Rectal smooth muscle tissue (tissue), 1 donor: Measurements from ENCODE around the gene SLC25A11.

Experiments used
- H3K27ac ChIP-seq: one replicate; pipeline ENCODE4 v1.7.0; 2013; ENCODE audit warnings: low read depth, low read length, inconsistent platforms
- H3K27me3 ChIP-seq: one replicate; pipeline ENCODE4 v1.7.0; 2013; ENCODE audit warnings: low read length; ENCODE audit not compliant: control insufficient read depth, insufficient read depth
- H3K36me3 ChIP-seq: one replicate; pipeline ENCODE4 v1.7.0; 2013; ENCODE audit warnings: low read length; ENCODE audit not compliant: control insufficient read depth, insufficient read depth
- H3K4me1 ChIP-seq: one replicate; pipeline ENCODE4 v1.7.0; 2013; ENCODE audit warnings: low read length; ENCODE audit not compliant: control insufficient read depth, insufficient read depth
- H3K4me3 ChIP-seq: one replicate; pipeline ENCODE4 v1.7.0; 2013; ENCODE audit warnings: low read length
- H3K9ac ChIP-seq: one replicate; pipeline ENCODE4 v1.7.0; 2013; ENCODE audit warnings: low read length

The SLC25A11 gene

GRCh38 chr17:4947010-4947410 is 7.2 kb upstream of the SLC25A11 start:
- Histone ChIP-seq H3K4me1 (peaks cover 23% of the 10 kb centered on the region), H3K27me3 (no peaks in the 10 kb centered on the region), H3K4me3 (peak overlapping the region; percentile 98), H3K36me3 (peaks cover 35% of the 10 kb centered on the region), H3K9ac (peak overlapping the region; percentile 34), H3K27ac (peak overlapping the region; percentile 99)

- Histone ChIP-seq H3K36me3 (peaks cover 35% of the 10 kb centered on the region), H3K4me1 (peaks cover 21% of the 10 kb centered on the region), H3K9ac (no peak overlapping the region)
Observed at GRCh38 chr17:4946312-4946976, 6.6 kb upstream of the SLC25A11 start.

GRCh38 chr17:4945944-4946280 is 6.1 kb upstream of the SLC25A11 start:
- Histone ChIP-seq H3K27me3 (no peaks in the 10 kb centered on the region), H3K27ac (peak overlapping the region; percentile 99), H3K4me3 (peak overlapping the region; percentile 98), H3K4me1 (peaks cover 25% of the 10 kb centered on the region), H3K36me3 (peaks cover 35% of the 10 kb centered on the region), H3K9ac (no peak overlapping the region)

More at GRCh38 chr17:4946312-4946976, 6.6 kb upstream of the SLC25A11 start:
- H3K27ac ChIP-seq = peak overlapping the region; percentile 99
- H3K27me3 ChIP-seq = no peaks in the 10 kb centered on the region
- H3K4me3 ChIP-seq = peak overlapping the region; percentile 98

- peak overlapping the region; percentile 39 for H3K9ac ChIP-seq
- peak overlapping the region; percentile 99 for H3K27ac ChIP-seq
- peaks cover 26% of the 10 kb centered on the region for H3K4me1 ChIP-seq
- H3K36me3 ChIP-seq = peaks cover 35% of the 10 kb centered on the region
- H3K27me3 ChIP-seq = no peaks in the 10 kb centered on the region
- H3K4me3 ChIP-seq = peak overlapping the region; percentile 54
Observed at GRCh38 chr17:4945176-4945943, 5.5 kb upstream of the SLC25A11 start.

- no peaks in the 10 kb centered on the region for H3K27me3 ChIP-seq
- peaks cover 26% of the 10 kb centered on the region for H3K4me1 ChIP-seq
- H3K36me3 ChIP-seq = peaks cover 35% of the 10 kb centered on the region
- no peak overlapping the region for H3K4me3 ChIP-seq
- peak overlapping the region; percentile 99 for H3K27ac ChIP-seq
- H3K9ac ChIP-seq = peak overlapping the region; percentile 4
Observed at GRCh38 chr17:4944554-4945175, 4.8 kb upstream of the SLC25A11 start.

- Histone ChIP-seq H3K27ac (peak overlapping the region; percentile 34), H3K4me3 (no peak overlapping the region), H3K9ac (no peak overlapping the region), H3K36me3 (peaks cover 35% of the 10 kb centered on the region), H3K27me3 (no peaks in the 10 kb centered on the region), H3K4me1 (peaks cover 27% of the 10 kb centered on the region)
Observed at GRCh38 chr17:4944163-4944553, 4.3 kb upstream of the SLC25A11 start.

- peaks cover 39% of the 10 kb centered on the region for H3K36me3 ChIP-seq
- no peak overlapping the region for H3K9ac ChIP-seq
- no peak overlapping the region for H3K4me3 ChIP-seq
- H3K27ac ChIP-seq = no peak overlapping the region
- peaks cover 36% of the 10 kb centered on the region for H3K4me1 ChIP-seq
- H3K27me3 ChIP-seq = no peaks in the 10 kb centered on the region
Observed at GRCh38 chr17:4942760-4943508, 3.1 kb upstream of the SLC25A11 start.

GRCh38 chr17:4941319-4941610 is 1.4 kb upstream of the SLC25A11 start:
- Histone ChIP-seq H3K4me1 (peaks cover 32% of the 10 kb centered on the region), H3K36me3 (peaks cover 48% of the 10 kb centered on the region), H3K4me3 (peak overlapping the region; percentile 79), H3K27me3 (no peaks in the 10 kb centered on the region), H3K27ac (peak overlapping the region; percentile 94), H3K9ac (no peak overlapping the region)

- Histone ChIP-seq H3K36me3 (peaks cover 46% of the 10 kb centered on the region), H3K4me1 (peaks cover 27% of the 10 kb centered on the region), H3K27me3 (no peaks in the 10 kb centered on the region), H3K9ac (peak overlapping the region; percentile 87), H3K4me3 (peak overlapping the region; percentile 79), H3K27ac (peak overlapping the region; percentile 94)
Observed at GRCh38 chr17:4940555-4941318, 891 bp upstream of the SLC25A11 start.

GRCh38 chr17:4939546-4939795 is 375 bp downstream of the SLC25A11 start:
- peak overlapping the region; percentile 25 for H3K9ac ChIP-seq
- peak overlapping the region; percentile 79 for H3K4me3 ChIP-seq
- no peaks in the 10 kb centered on the region for H3K27me3 ChIP-seq
- peaks cover 18% of the 10 kb centered on the region for H3K4me1 ChIP-seq
- peak overlapping the region; percentile 94 for H3K27ac ChIP-seq
- peaks cover 34% of the 10 kb centered on the region for H3K36me3 ChIP-seq

GRCh38 chr17:4938688-4939545 is 929 bp downstream of the SLC25A11 start:
- H3K4me3 ChIP-seq = peak overlapping the region; percentile 79
- peak overlapping the region; percentile 25 for H3K9ac ChIP-seq
- peaks cover 21% of the 10 kb centered on the region for H3K4me1 ChIP-seq
- peak overlapping the region; percentile 94 for H3K27ac ChIP-seq
- peaks cover 28% of the 10 kb centered on the region for H3K36me3 ChIP-seq
- no peaks in the 10 kb centered on the region for H3K27me3 ChIP-seq
